Amniotic epithelial cell (primary cell): ENCODE results near the gene MEGF11.

Experiments used
- DNase-seq: peaks from one replicate; pipeline ENCODE4 v3.0.0-alpha.2; 2010; ENCODE audit warnings: low read depth

Gene MEGF11

GRCh38 chr15:66139591-66140207 is 113.9 kb downstream of the MEGF11 start:
- no peak for DNase-seq

GRCh38 chr15:66138892-66139590 is 114.5 kb downstream of the MEGF11 start:
- no peak for DNase-seq

- no peak for DNase-seq
These were observed 115.3 kb downstream of the MEGF11 start for GRCh38 chr15:66138096-66138783.

GRCh38 chr15:66136948-66137347 is 116.6 kb downstream of the MEGF11 start:
- no peak for DNase-seq

- DNase-seq: no peak
These were observed 117.9 kb downstream of the MEGF11 start for GRCh38 chr15:66135664-66136063.

- no peak for DNase-seq
These were observed 119.3 kb downstream of the MEGF11 start for GRCh38 chr15:66134284-66134683.

- no peak for DNase-seq
These were observed 120.2 kb downstream of the MEGF11 start for GRCh38 chr15:66133247-66133885.

- no peak for DNase-seq
These were observed 121.2 kb downstream of the MEGF11 start for GRCh38 chr15:66132251-66132816.

GRCh38 chr15:66131831-66132230 is 121.7 kb downstream of the MEGF11 start:
- DNase-seq: no peak

- no peak for DNase-seq
These were observed 122.3 kb downstream of the MEGF11 start for GRCh38 chr15:66131200-66131599.

GRCh38 chr15:66130496-66131034 is 123.0 kb downstream of the MEGF11 start:
- no peak for DNase-seq

GRCh38 chr15:66129586-66129985 is 124.0 kb downstream of the MEGF11 start:
- no peak for DNase-seq

- no peak for DNase-seq
These were observed 125.4 kb downstream of the MEGF11 start for GRCh38 chr15:66128116-66128680.

- no peak for DNase-seq
These were observed 127.1 kb downstream of the MEGF11 start for GRCh38 chr15:66126456-66126855.

GRCh38 chr15:66126031-66126441 is 127.5 kb downstream of the MEGF11 start:
- no peak for DNase-seq

GRCh38 chr15:66124651-66125050 is 128.9 kb downstream of the MEGF11 start:
- no peak for DNase-seq

- no peak for DNase-seq
These were observed 129.8 kb downstream of the MEGF11 start for GRCh38 chr15:66123799-66124198.

GRCh38 chr15:66120422-66120821 is 133.1 kb downstream of the MEGF11 start:
- DNase-seq: no peak

GRCh38 chr15:66117841-66118240 is 135.7 kb downstream of the MEGF11 start:
- DNase-seq: no peak

GRCh38 chr15:66115568-66116206 is 137.9 kb downstream of the MEGF11 start:
- no peak for DNase-seq

GRCh38 chr15:66114863-66115425 is 138.6 kb downstream of the MEGF11 start:
- DNase-seq: no peak
